Activated CD8-positive, alpha-beta memory T cell treated with anti-CD3 and anti-CD28 coated beads for 1 hour (primary cell): ENCODE measurements around the gene CDH16.
"Not testable (repeated sequence)": the region's sequence is repeated elsewhere in the genome, so short reads cannot be mapped to it uniquely, and the experiment has no call there.

Source experiments
- DNase-seq, 2 donors: peaks; one replicate each; pipeline ENCODE4 v3.0.0-alpha.2; 2020; ENCODE audit warnings: low read depth in 1 of 2; ENCODE audit errors: extremely low read depth in 1 of 2

The CDH16 gene

GRCh38 chr16:66898933-66899309, 19.8 kb downstream of the CDH16 start:
- no peak for DNase-seq

GRCh38 chr16:66898207-66898606, 20.5 kb downstream of the CDH16 start:
- DNase-seq = no peak

- DNase-seq = not testable (repeated sequence)
Observed at GRCh38 chr16:66896682-66897081, 22.0 kb downstream of the CDH16 start.

- DNase-seq = no peak
Observed at GRCh38 chr16:66895999-66896398, 22.7 kb downstream of the CDH16 start.

DNA sequence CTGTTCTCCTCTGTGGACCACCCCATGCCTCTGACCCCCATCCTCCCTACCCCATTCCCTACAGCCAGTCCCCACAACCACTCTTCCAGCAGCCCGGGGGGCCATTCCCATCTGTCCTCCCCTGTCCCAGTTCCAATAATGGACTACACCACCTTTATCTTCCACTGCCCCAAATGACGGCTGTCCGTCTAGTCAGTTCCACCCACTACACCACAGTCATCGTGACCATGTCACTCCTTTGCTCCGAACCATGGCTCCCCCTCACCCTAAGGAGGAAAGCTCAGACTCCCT, 23.1 kb downstream of the CDH16 start:
- DNase-seq = no peak

GRCh38 chr16:66894948-66895688, 23.6 kb downstream of the CDH16 start:
- DNase-seq = peak in 1 of 2 donors; percentile 27

DNA sequence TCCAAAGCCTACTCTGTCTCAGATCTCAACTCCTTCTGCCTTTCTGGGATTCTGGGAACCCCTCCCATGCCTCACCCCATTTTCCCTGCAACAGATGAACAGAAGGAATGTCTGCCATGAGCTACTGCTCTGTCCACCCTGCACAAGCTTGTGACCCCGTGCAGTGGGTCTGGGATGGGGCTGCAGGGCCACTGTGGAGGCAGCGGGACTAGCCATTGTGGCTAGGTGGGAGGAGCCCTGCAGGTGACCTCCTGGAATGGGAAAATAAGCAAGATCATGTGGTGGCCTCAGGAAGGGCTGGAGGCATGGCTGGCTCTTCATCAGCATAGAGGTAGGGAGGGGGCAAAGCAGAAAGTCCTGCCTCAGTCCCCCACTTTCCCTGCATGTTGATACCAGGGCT, 24.6 kb downstream of the CDH16 start:
- DNase-seq = no peak

- DNase-seq = no peak
Observed at GRCh38 chr16:66891797-66892196, 26.9 kb downstream of the CDH16 start.

DNA sequence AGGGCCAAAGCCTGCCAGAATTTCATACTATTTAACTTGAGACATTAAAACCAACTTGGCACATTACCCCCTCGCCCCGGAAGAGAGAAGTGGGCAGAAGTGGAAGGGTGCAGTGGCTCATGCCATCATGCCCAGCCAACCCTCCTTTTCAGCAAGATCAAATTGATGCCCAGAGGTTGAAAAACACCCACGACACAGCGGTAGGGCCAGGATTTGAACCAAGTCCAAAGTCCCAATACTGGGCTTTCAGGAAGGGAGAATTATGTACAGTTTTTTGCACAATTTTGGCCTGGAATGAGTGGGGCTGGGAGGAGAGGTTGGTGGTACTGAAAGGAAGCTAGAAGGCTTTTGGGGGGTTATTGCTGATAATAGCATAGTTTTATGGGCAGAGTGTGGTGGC, 27.3 kb downstream of the CDH16 start:
- no peak for DNase-seq

- DNase-seq = no peak
Observed at GRCh38 chr16:66890799-66891198, 27.9 kb downstream of the CDH16 start.

GRCh38 chr16:66889622-66890021, 29.1 kb downstream of the CDH16 start:
- DNase-seq = no peak

DNA sequence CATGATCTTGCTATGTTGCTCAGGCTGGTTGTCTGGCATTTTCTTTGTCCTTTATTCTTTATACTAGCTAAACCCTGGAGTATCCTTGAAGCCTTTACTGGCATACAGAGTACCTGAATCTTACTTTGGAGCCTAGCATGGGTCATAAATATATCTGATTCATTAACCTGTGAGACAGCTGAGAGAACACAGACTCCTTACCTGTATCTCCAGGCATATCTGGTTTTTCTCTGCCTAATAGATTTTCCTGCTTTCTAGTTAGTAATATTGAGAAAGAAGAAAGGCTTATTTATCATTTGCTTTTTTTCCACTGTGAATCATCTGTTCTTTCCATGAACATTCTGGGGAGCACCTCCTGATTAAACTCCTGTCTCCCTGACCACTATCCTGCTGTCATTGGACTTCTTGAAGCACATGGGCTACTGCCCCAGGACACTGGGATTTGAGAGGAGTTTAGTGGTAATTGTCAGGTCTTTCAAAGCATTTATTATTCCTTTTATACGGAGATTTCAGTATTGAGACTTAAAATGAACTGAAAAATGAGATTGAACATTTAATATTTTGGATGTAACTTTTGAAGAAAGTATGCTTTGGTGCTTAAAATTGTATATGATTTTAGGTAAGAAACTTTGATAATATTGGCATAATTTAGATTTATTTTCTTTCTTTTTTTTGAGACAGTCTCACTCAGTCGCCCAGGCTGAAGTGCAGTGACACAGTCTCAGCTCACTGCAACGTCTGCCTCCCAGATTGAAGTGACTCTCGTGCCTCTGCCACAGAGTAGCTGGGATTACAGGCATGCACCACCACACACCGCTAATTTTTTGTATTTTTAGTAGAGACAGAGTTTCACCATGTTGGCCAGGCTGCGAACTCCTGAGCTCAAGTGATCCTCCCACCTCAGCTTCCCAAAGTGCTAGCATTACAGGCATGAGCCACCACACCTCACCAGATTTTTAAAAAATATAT, 29.8 kb downstream of the CDH16 start:
- DNase-seq = no peak

DNA sequence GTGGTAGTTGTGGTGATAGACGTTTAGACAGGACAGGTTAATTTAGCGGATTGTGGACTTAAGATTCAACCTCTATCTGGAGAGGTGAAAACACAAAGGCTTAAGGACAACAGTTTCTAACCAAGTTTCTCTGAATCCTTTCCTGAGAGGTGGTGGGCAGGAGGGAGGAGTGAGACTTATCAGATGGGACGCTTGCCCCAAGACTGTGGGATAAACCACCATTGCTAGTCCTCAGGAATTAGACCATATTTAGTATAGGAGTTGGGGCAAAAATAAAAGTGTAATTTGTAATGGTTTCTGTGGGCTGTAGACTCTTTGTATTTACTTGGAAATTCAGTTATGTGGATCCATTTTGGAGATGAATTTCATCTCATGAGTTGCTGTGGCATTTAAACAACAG, 31.8 kb downstream of the CDH16 start:
- DNase-seq = no peak

GRCh38 chr16:66886321-66886720, 32.4 kb downstream of the CDH16 start:
- DNase-seq = no peak

DNA sequence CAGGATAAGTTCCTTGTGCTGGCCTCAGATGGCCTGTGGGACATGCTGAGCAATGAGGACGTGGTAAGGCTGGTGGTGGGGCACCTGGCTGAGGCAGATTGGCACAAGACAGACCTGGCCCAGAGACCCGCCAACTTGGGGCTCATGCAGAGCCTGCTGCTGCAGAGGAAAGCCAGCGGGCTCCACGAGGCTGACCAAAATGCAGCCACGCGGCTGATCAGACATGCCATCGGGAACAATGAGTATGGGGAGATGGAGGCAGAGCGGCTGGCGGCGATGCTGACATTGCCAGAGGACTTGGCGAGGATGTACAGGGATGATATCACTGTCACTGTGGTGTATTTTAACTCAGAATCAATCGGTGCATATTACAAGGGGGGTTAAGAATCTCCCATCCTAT, 33.2 kb downstream of the CDH16 start:
- DNase-seq = no peak

DNA sequence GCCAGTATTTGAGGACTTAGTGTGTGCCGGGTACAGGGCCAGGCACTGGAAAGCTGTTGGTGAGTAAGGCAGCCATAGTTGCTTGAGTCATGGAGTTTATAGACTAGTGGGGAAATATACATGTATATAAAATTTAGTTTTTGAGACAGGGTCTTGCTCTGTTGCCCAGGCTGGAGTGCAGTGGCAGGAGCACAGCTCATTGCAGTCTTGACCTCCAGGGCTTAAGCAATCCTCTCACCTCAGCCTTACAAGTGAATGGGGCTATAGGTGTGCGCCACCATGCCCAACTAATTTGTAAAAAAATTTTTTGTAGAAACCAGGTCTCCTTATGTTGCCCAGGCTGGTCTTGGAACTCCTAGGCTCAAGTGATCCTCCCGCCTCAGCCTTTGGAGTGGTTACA, 36.0 kb downstream of the CDH16 start:
- no peak for DNase-seq

DNA sequence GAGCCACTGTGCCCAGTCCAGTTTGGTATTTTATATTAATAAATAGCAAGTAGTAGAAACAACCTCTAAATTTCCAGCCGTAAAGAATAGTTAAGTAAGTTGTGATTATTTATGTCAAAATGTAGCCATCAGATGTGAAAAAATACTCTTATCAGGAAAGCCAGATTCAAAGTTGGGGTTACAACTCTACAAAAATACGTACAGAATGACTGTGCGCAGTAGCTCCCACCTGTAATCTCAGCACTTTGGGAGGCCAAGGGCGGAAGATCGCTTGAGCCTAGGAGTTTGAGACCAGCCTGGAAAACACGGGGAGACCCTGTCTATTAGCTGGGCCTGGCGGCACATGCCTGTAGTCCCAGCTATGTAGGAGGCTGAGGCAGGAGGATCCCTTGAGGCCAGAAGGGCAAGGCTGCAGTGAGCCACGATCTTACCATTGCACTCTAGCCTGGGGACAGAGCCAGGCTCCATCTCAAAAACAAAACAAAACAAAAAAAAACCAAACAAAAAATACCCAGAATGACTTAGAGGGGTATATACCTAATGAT, 36.6 kb downstream of the CDH16 start:
- DNase-seq = no peak

DNA sequence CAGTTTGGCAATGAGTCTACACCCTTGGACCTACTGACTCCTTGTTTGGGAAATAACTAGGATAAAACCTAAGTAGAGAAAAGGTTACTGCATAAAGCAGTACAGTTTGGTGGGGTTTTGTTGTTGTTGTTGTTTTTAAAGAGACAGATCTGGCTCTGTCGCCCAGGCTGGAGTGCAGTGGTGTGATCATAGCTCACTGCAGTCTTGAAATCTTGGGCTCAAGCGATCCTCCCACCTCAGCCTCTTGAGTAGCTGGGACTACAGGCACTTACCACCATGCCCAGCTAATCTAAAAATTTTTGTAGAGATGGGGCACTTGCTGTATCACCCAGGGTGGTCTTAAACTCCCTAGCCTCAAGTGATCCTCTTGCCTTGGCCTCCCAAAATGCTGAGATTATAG, 37.1 kb downstream of the CDH16 start:
- no peak for DNase-seq

DNA sequence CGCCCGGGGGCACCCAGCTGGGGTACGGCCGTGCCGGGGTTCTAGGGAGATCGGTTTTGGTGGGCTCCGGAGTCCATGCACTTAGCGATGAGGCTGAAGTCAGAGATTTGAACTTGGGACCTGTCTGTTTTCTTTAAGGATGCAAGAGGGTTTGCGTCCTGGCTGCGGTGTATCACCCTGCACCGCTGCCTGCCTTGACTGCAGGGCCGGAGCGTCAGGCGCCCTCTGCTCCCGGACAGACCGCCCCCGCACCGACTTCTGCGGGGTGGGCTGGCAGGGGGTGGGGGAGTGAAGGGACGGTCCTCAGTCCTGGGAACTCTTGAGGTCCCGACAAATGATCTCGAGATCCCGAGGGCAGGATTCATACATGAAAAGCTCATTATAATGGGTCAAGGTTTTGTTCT, 37.7 kb downstream of the CDH16 start:
- no peak for DNase-seq

GRCh38 chr16:66880288-66881013, 38.2 kb downstream of the CDH16 start, which contains the start of gene PDP2:
TSS of gene PDP2 (plus strand) at chr16:66880515. CDS start at chr16:66884285, 3,770 bp downstream.
- DNase-seq = peak; percentile 76 to 80

GRCh38 chr16:66878067-66878466, 40.6 kb downstream of the CDH16 start:
- no peak for DNase-seq
